HG02852 (cell line): Measurements from ENCODE around the gene CCDC92B.
A peak's percentile ranks its signal among the peaks of the same experiment; 100 is the strongest.

ENCODE experiments used
- ATAC-seq: cut with Tn5 transposase; IDR thresholded peaks from one replicate; pipeline ENCODE4 v1.9.1; 2021; ENCODE audit warnings: mild to moderate bottlenecking, moderate library complexity; ENCODE audit not compliant: unreplicated experiment

The CCDC92B gene

GRCh38 chr17:2723505-2723996, 25.9 kb downstream of the CCDC92B start:
- no peak for ATAC-seq

- no peak for ATAC-seq
Measured at GRCh38 chr17:2722611-2723010, 26.8 kb downstream of the CCDC92B start.

- no peak for ATAC-seq
Measured at GRCh38 chr17:2721603-2722002, 27.8 kb downstream of the CCDC92B start.

- no peak for ATAC-seq
Measured at GRCh38 chr17:2719861-2720260, 29.6 kb downstream of the CCDC92B start.

- ATAC-seq: no peak
Measured at GRCh38 chr17:2718150-2718938, 31.1 kb downstream of the CCDC92B start.

DNA sequence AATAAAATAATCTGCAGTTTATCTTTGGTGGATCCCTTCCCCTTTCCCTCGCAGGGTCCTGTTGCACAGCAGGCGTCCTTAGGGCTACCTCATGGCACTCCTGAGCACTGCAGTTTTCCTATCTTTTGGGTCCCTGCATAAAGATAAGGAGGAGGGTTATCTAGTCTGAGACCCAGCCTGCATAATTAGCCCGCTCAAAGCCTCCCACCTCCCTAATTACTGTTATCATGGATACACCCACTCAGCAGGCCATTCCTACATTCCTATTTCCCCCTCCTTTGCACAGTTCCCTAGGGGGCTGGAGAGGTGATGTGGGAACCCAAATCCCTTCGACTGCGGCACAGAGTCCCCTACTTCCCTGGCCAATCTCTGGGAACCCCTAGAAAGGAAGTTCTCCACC, 32.8 kb downstream of the CCDC92B start:
- no peak for ATAC-seq

GRCh38 chr17:2713881-2714280, 35.6 kb downstream of the CCDC92B start:
- ATAC-seq: no peak

DNA sequence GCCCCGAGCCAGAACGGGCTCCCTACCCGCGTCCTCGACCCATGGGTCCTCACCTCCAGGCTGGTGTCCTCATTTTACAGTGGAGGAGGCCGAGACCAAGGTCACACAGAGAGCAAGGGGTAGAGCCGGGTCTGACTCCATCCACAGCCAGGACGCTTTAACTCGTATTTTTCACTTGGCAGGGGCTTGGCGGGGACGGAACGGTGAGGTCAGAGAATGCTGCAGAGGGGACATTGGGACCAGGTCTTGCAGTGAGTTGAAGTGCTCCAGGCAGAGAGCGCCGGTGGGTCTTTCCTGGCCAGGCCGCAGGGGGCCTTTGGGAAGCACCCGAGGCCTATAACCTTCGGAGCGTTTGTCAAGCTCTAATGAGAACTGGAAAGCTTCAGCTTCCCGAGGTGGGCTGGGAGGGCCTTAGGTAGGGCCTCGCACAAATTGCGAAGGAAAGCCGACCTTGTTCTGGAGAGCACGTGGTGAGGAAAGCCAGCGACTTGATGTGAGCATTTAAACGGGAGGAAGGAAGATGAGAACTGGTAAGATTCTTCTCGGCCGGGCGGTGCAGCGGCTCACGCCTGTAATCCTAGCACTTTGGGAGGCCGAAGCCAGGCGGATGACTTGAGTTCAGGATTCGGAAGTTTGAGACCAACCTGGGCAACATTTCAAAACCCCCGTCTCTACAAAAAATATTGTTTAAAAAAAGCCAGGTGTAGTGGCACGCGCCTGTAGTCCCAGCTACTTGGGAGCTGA, 37.0 kb downstream of the CCDC92B start:
- no peak for ATAC-seq

GRCh38 chr17:2711608-2712299, 37.7 kb downstream of the CCDC92B start, which contains the start of gene CLUH:
Gene CLUH (minus strand): TSS chr17:2711764. CDS start chr17:2711661, 103 bp downstream.
- ATAC-seq: peak; percentile 67

DNA sequence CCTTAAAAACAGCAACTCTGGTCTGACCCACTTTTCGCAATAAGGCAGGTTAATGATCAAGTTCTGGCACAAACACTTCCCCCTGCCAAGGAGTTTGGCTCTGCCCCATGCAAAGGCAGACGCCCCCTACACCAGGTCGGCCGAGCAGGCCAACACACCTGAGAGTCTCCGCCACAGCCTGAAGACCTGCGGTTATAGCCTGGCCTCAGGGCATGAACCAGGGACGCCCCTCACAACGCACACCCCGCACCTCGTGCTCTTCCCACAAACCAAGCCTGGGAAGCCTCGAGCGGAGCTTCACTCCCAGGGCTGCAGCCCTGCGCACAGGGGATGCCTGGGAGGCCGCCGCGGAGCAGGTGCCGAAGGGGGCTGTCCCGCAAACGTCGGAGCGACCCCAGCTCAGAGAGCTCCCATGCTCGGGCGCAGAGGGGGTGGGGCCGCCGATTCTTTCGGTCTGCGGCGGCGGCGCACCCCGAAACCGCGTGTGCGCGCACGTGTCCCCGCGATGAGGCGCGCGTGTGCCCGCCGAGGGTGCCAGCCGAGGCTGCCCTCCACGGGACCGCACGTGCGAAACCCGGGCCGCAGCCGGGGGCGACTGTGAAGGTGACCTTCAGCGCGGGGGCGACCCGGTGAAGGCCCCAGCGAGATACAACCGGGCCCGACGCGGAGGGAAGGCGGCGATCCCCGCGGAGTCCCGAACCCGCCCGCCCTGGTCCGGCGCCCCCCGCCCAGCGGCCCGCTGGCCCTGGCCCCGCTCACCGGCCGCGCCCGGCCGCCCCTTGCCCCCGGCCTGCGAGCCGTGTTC, 38.4 kb downstream of the CCDC92B start:
- peak; percentile 13 for ATAC-seq

DNA sequence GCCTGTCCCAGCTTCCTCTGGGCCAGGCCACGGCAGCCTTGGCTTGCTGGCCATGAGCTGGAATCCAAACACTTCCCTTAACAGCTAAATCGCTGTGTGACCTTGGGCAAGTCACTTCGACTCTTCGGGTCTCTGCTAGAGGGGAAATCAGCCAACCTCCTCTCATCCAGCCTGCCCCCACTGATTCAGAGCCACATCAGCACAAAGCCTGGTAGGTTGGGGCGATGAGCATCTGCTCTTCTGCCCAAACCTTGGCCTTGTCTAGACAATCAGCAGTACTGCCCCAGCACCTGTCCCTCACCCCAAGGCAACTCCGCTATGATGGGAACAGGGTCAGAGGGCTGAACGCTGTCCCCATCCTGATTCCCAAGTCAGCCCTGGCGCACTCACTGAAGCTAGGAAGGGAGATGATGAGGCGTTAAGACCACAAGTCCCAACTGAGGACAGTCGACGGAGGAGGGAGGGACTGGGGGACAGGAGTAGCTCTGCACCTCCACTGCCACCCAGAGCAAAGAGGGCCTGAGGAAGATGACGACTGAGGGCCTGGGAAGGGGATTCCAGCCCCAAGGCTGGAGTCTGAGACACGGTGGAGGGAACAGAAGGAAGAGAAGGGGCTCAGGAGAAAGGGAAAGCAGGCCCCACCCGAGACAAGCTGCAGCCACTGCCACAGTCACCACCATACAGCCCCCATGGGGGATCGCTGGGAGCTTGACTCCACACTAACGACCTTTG, 39.2 kb downstream of the CCDC92B start:
- no peak for ATAC-seq

DNA sequence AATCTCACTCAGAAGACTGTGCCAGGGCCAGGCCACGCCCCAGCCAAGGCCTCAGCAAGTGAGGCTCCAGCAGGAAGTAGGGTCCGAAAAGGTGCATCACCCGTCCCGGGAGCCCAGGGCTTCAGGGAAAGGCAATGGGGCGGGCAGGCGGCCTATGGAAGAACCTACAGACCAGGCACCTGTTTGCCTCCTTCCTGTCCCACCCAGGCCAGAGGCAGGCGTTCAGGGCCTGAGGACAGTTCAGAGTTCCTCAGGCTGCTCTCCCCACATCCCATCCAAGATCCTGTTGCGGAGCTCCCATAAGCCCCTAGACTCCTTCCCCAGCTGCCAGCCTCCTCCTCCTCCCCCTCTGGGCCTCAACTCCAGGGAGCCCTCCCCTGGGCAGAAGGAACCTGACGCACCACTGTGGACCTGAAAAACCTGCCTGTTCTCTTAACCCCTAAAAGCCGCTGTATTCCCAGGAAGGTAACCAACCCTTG, 40.2 kb downstream of the CCDC92B start:
- no peak for ATAC-seq

DNA sequence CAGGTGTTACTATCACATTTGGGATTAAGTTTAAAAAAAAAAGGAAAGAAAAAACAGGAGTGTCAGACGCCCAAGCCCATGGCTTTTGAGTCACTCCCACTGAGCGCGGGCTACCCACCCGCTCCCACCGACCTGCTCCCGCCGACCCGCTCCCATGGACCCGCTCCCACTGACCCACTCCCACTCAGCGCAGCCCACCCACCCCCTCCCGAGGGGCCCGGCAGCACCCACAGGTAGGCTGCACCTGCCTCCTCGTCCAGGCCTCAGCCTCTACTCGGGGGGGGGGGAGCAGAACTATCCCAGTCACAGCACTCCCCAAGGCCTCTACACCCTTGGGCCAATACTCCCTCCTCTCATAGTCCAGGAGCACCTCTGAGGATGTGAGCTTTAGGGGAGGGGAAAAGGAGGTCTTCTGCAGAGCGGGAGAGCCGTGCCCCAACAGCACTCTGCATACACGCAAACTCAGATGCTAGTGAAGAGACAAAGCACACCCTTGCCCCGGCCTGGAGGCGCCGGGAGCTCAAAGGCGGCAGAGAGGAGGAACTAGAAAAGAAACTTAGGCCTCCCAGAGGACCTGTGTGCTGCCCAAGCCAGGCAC, 40.8 kb downstream of the CCDC92B start:
- no peak for ATAC-seq

DNA sequence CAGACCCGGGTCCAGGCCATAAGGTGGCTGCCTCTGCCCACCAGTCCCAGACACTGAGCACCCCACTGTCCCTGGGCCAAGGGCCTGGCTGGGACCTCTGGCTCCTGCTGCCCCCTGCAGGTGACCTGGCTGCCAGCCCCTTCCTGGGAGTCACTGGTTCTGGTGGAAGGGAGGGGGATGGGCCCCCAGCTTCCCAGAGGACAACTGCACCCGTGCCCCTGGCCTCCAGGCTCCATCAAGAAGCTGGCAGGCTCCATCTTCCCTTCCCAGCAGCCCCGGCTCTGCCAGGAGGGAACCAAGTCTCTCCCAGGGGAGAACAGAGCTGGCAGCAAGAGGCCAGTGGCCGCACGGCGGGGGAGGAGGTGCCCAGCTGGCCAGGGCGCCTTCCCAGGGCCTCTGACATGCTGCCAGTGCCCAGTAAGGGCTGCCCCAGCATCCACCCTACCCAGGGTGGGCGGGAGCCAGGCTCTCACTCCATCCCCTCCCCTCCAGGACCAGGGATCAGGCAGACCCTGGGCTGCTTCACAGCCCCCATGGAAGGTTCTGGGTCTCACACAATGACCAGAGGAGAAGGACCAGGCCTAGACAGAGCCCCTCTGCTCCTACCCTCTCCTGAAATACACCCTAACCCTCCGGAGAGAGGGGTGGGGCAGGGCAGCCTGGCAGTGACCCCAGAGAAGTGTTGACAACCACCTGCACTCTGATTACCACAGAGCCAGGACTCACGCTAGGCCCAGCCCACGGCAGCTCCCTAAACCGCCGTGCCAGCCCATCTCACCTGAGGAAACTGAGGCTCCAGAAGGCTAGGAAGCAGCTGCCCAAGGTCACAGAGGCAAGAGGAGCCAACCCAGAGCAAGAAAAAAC, 41.5 kb downstream of the CCDC92B start:
- ATAC-seq: no peak

DNA sequence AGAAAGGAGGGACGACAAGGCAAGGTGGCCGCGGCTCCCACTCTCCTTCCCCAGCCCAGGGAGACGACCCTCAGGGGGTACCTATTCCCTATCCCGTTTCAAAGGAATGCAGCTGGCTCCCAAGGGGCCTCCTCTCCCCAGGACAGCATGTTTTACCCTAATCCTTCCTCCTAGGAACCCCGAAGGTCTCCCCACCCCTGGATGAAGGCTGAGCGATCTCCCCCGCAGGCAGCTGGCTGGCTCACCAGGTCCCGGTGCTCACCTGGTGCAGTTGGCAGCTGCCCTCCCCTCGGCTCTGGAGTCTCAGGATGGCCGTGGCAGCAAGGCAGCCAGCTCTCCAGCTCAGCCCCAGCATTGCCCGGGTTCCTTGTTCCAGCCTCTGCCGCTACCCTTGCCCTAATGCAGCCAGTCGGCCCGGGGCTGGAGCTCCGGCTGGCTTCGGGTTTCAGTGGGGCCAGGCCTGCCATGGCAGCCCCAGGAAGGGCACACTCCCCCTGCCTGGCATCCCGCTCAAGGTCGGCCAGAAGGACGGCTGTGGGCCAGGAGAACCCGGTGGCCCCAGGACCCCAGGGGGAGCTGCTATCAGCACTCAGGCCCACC, 42.4 kb downstream of the CCDC92B start:
- ATAC-seq: no peak

GRCh38 chr17:2705888-2706795, 43.3 kb downstream of the CCDC92B start:
- no peak for ATAC-seq

- no peak for ATAC-seq
Measured at GRCh38 chr17:2705263-2705662, 44.2 kb downstream of the CCDC92B start.
